ENCODE results near the gene ARHGAP45. TPM values are rescaled to one million over a fixed set of nuclear protein-coding genes. Genes with fewer than 3 reads are reported as not detected.

The ARHGAP45 gene
- total RNA-seq, 1 donor from 2014 or later: 312 TPM

GRCh38 chr19:1052349-1052975 is 14.5 kb upstream of the ARHGAP45 start:
- POLR2A ChIA-PET: interaction anchor here (0.7 kb wide), 1 partner anchor 14 kb away, joined by 3 read pairs; no protein-coding TSS in a partner anchor

GRCh38 chr19:1053176-1054101 is 13.5 kb upstream of the ARHGAP45 start:
- H3K4me3 Mint-ChIP-seq: no peak overlapping the region
- peaks cover 57% of the 10 kb centered on the region for H3K36me3 Mint-ChIP-seq (ENCODE audit: low read depth)
- no peak for TF ChIP-seq CTCF (IDR thresholded peaks at IDR 0.05)
- ChIA-PET CTCF (no interaction called here), POLR2A (interaction anchor here (0.6 to 1.0 kb wide), 6 partner anchors 13 to 178 kb away, joined by 3 to 7 read pairs (median 4); partner anchors contain the start of gene ABCA7)
- no peak for ATAC-seq (ENCODE audit: low read depth)
- H3K27me3 Mint-ChIP-seq: no peaks in the 10 kb centered on the region
- DNase-seq: no peak
- H3K27ac Mint-ChIP-seq: no peak overlapping the region
- peaks cover 24% of the 10 kb centered on the region for H3K4me1 Mint-ChIP-seq
- H3K9me3 Mint-ChIP-seq: peaks cover 6% of the 10 kb centered on the region
- intact Hi-C loops (cut with micrococcal nuclease): no loop called here

More at GRCh38 chr19:1052349-1052975, 14.5 kb upstream of the ARHGAP45 start:
- H3K27me3 Mint-ChIP-seq: no peaks in the 10 kb centered on the region
- intact Hi-C loops (cut with micrococcal nuclease): no loop called here
- peaks cover 48% of the 10 kb centered on the region for H3K36me3 Mint-ChIP-seq (ENCODE audit: low read depth)
- no peak overlapping the region for H3K27ac Mint-ChIP-seq
- no peak for TF ChIP-seq CTCF (IDR thresholded peaks at IDR 0.05)
- DNase-seq: no peak
- H3K4me3 Mint-ChIP-seq: no peak overlapping the region
- no peak for ATAC-seq (ENCODE audit: low read depth)
- H3K4me1 Mint-ChIP-seq: peaks cover 14% of the 10 kb centered on the region
- CTCF ChIA-PET: no interaction called here
- peaks cover 6% of the 10 kb centered on the region for H3K9me3 Mint-ChIP-seq

- H3K27me3 Mint-ChIP-seq: no peaks in the 10 kb centered on the region
- no peak for TF ChIP-seq CTCF (IDR thresholded peaks at IDR 0.05)
- ChIA-PET POLR2A (interaction anchor here (0.6 to 1.4 kb wide), 4 partner anchors 14 to 178 kb away, joined by 3 to 4 read pairs (median 4); partner anchors contain the start of gene ABCA7), CTCF (no interaction called here)
- peaks cover 28% of the 10 kb centered on the region for H3K4me1 Mint-ChIP-seq
- ATAC-seq (ENCODE audit: low read depth): no peak
- H3K4me3 Mint-ChIP-seq: no peak overlapping the region
- intact Hi-C loops (cut with micrococcal nuclease): no loop called here
- H3K27ac Mint-ChIP-seq: no peak overlapping the region
- no peak for DNase-seq
- peaks cover 6% of the 10 kb centered on the region for H3K9me3 Mint-ChIP-seq
- H3K36me3 Mint-ChIP-seq (ENCODE audit: low read depth): peaks cover 56% of the 10 kb centered on the region
Measured at GRCh38 chr19:1054102-1055027, 12.6 kb upstream of the ARHGAP45 start.

- H3K27ac Mint-ChIP-seq: no peak overlapping the region
- H3K36me3 Mint-ChIP-seq (ENCODE audit: low read depth): peaks cover 60% of the 10 kb centered on the region
- H3K27me3 Mint-ChIP-seq: no peaks in the 10 kb centered on the region
- peaks cover 28% of the 10 kb centered on the region for H3K4me1 Mint-ChIP-seq
- no peak for TF ChIP-seq CTCF (IDR thresholded peaks at IDR 0.05)
- ATAC-seq (ENCODE audit: low read depth) (no peak), DNase-seq (no peak)
- POLR2A ChIA-PET: interaction anchor here (1.3 to 3.6 kb wide), 3 partner anchors 12 to 15 kb away, joined by 4 to 25 read pairs (median 4); partner anchors contain the start of genes ABCA7 and ARHGAP45
- H3K4me3 Mint-ChIP-seq: no peak overlapping the region
- CTCF ChIA-PET: no interaction called here
- intact Hi-C loops (cut with micrococcal nuclease): no loop called here
- H3K9me3 Mint-ChIP-seq: peaks cover 6% of the 10 kb centered on the region
Measured at GRCh38 chr19:1055028-1055425, 11.9 kb upstream of the ARHGAP45 start.

All from activated B cell treated with CpG ODN at 0.5 μM for 24 hours (primary cell).